Heart left ventricle (tissue), 16 donors: ENCODE results near the gene CLEC12A. TPM values are rescaled to one million over a fixed set of nuclear protein-coding genes. Genes with fewer than 3 reads are reported as not detected.
A peak's percentile ranks its signal among the peaks of the same experiment; 100 is the strongest.

Experiments
- ATAC-seq, 4 donors: fragments of 200-7000 bp; cut with Tn5 transposase; one replicate each; pipeline ENCODE4 v1.9.1; 2020 to 2022; ENCODE audit warnings: moderate library complexity in 4 of 4, mild to moderate bottlenecking in 3 of 4, moderate number of reproducible peaks in 1 of 4
- DNase-seq, 5 donors: peaks; one replicate each; pipeline ENCODE4 v3.0.0-alpha.2; 2020
- H3K27ac ChIP-seq, 12 donors: fragments of 200-600 bp; sonication (generic) in 4 of 12; one replicate each; pipeline versions ENCODE4 v1.5.0 to v1.8.0; 2016 to 2022; ENCODE audit warnings: mild to moderate bottlenecking in 2 of 12
- H3K27me3 ChIP-seq, 9 donors: fragments of 200-600 bp; sonication (generic) in 2 of 9; one replicate each; pipeline versions ENCODE4 v1.5.1 to v1.8.0; 2016 to 2022; ENCODE audit warnings: mild to moderate bottlenecking in 3 of 9
- H3K36me3 ChIP-seq, 9 donors: fragments of 200-600 bp; sonication (generic) in 2 of 9; one replicate each; pipeline versions ENCODE4 v1.5.0 to v1.8.0; 2018 to 2022; ENCODE audit warnings: mild to moderate bottlenecking in 2 of 9
- H3K4me1 ChIP-seq, 12 donors: fragments of 200-600 bp; sonication (generic) in 4 of 12; one replicate each; pipeline versions ENCODE4 v1.5.0 to v1.8.0; 2016 to 2022; ENCODE audit warnings: mild to moderate bottlenecking in 3 of 12
- H3K4me3 ChIP-seq, 12 donors: fragments of 200-600 bp; sonication (generic) in 4 of 12; one replicate each; pipeline versions ENCODE4 v1.5.0 to v1.8.0; 2017 to 2022; ENCODE audit warnings: mild to moderate bottlenecking in 9 of 12, moderate library complexity in 4 of 12
- H3K9me3 ChIP-seq, 12 donors: fragments of 200-600 bp; sonication (generic) in 4 of 12; one replicate each; pipeline versions ENCODE4 v1.5.0 to v1.8.0; 2016 to 2022; ENCODE audit warnings: mild to moderate bottlenecking in 1 of 12
- CTCF ChIP-seq, 12 donors: fragments of 200-600 bp; sonication (generic) in 4 of 12; IDR thresholded peaks; one replicate each; pipeline versions ENCODE4 v1.5.0 to v1.8.0; 2018 to 2022; ENCODE audit warnings: antibody characterized with exemption in 12 of 12, mild to moderate bottlenecking in 5 of 12
- POLR2A ChIP-seq, 2 donors: fragments of 450-650 bp; IDR thresholded peaks; one replicate each; pipeline ENCODE4 v1.6.1; 2017; ENCODE audit warnings: antibody characterized with exemption in 2 of 2, mild to moderate bottlenecking in 2 of 2, moderate library complexity in 2 of 2
- WGBS, 4 donors: extraction: QIAGEN DNeasy Blood & Tissue Kit in 2 of 4; methylation state at CpG; one replicate each; pipeline versions ENCODE4 v1.1.5 to v1.1.7; 2013 to 2018; 5-methylcytosine and 5-hydroxymethylcytosine counted together
- intact Hi-C, 10 donors: fragments of 100-400 bp; cut with DNase I; formaldehyde crosslinking; loops; one replicate each; pipeline versions ENCODE4 v1.11.1 to v1.14.2; 2022
- polyA plus RNA-seq, 2 donors: library from polyadenylated mRNA; stranded (reverse); fragments of 200-250 nt; gene quantifications; one replicate each; pipeline ENCODE4 v1.2.3, GENCODE V29; 2013
- total RNA-seq, 9 donors: library from RNA; depleted of rRNA in 2 of 9; stranded (reverse); fragments of >200 nt in 2 of 9; fragmentation: NEBNext Ultra II Directional in 3 of 9; extraction: Animal tissue kit (Norgen Biotek cat#: 25700) in 3 of 9; gene quantifications; one replicate each; pipeline versions ENCODE4 v1.1.0 to v1.2.4, GENCODE V29; 2016 to 2023
- donor health status: ischemic (EF 13 %, LVEDD 7.1; RV severe dilation, severe dysfunction).
- donor health status: healthy with polysubstance abuse.
- donor health status: DM: no; HTN: yes; CAD: no.
- donor health status: DM: no; HTN: no; CAD: no.
- donor health status: ischemic (EF 25% LVEDD 6.9; RV normal size, moderate dysfunction).
- donor health status: ischemic (EF 25% LVEDD 5.7; RV mildly dilated, moderate dysfunction).
- donor health status: healthy.
- donor health status: DM: yes; HTN: yes; CAD: no.
- donor health status: ischemic (EF 35%, LVEDD 5.7; RV mildly dilated, moderate dysfunction).
- donor health status: nonischemic (EF 11% LVEDD 7.7; RV severe dilation, severe dysfunction).
- donor health status: DM: yes; HTN: yes; CAD: no.
- donor health status: PGD.
- donor health status: ischemic (EF 29% LVEDD 5.4; RV normal size, mild dysfunction).
- donor health status: nonischemic (EF 23%, LVEDD 6.1; RV moderate dilation, normal function).

Gene CLEC12A
- total and polyA plus RNA-seq, 11 donors, result 0.20 to 16.8 (median 1.1) TPM; not detected in 2

- Histone ChIP-seq H3K9me3 (no peaks in the 10 kb centered on the region), H3K36me3 (no peaks in the 10 kb centered on the region), H3K27me3 (no peaks in the 10 kb centered on the region), H3K4me3 (no peak overlapping the region), H3K27ac (no peak overlapping the region), H3K4me1 (peaks cover 0 to 5% (median 0%) of the 10 kb centered on the region in 12 donors)
- no peak for TF ChIP-seq CTCF (IDR thresholded peaks at IDR 0.05)
- no peak for TF ChIP-seq POLR2A (IDR thresholded peaks at IDR 0.05)
- intact Hi-C loops, result loop anchor here in 4 of 10 donors (5.0 kb wide), 3 partner anchors 106 to 161 kb away; no protein-coding TSS in a partner anchor
- no peak for ATAC-seq
- DNase-seq, result no peak
- 69 to 77% (median 71%) methylated on average over 4 of the region's 4 CpGs for WGBS, 4 donors
Measured at GRCh38 chr12:10031321-10031720, 60.1 kb downstream of the CLEC12A start.

GRCh38 chr12:10031771-10032175, 60.6 kb downstream of the CLEC12A start:
- Histone ChIP-seq H3K4me3 (no peak overlapping the region), H3K27me3 (no peaks in the 10 kb centered on the region), H3K4me1 (peaks cover 0 to 5% (median 0%) of the 10 kb centered on the region in 12 donors), H3K9me3 (no peaks in the 10 kb centered on the region), H3K36me3 (no peaks in the 10 kb centered on the region), H3K27ac (no peak overlapping the region)
- 69 to 74% (median 71%) methylated on average over 5 of the region's 5 CpGs for WGBS, 4 donors
- DNase-seq (no peak), ATAC-seq (no peak)
- TF ChIP-seq CTCF (IDR thresholded peaks at IDR 0.05) (no peak), POLR2A (IDR thresholded peaks at IDR 0.05) (no peak)
- intact Hi-C loops, result loop anchor here in 4 of 10 donors (5.0 kb wide), 3 partner anchors 106 to 161 kb away; no protein-coding TSS in a partner anchor

GRCh38 chr12:10033783-10034545, 62.8 kb downstream of the CLEC12A start:
- intact Hi-C loops, result loop anchor here (1.0 to 5.0 kb wide), 7 partner anchors 65 to 158 kb away; partner anchors contain the start of gene CLEC1A (in 1 of the 10)
- H3K27ac ChIP-seq, result peak overlapping the region in 1 of 12 donors; percentile 46
- no peaks in the 10 kb centered on the region for H3K36me3 ChIP-seq
- H3K4me3 ChIP-seq, result no peak overlapping the region
- peaks cover 0 to 5% (median 0%) of the 10 kb centered on the region in 12 donors for H3K4me1 ChIP-seq
- DNase-seq (no peak), ATAC-seq (no peak)
- peak in 11 of 12 donors; percentile 40 to 77 (median 59) for TF ChIP-seq CTCF (IDR thresholded peaks at IDR 0.05)
- TF ChIP-seq POLR2A (IDR thresholded peaks at IDR 0.05), result no peak
- WGBS, 4 donors, result 71 to 78% (median 75%) methylated on average over 1 of the region's 1 CpG
- no peaks in the 10 kb centered on the region for H3K9me3 ChIP-seq
- no peaks in the 10 kb centered on the region for H3K27me3 ChIP-seq

Other genes starting within 250 kb of the CLEC12A start
- gene CLECL1, start 238.3 kb upstream of the CLEC12A start, total RNA-seq, result 1 to 10 TPM in 1 of 9 donors, under 1 TPM in 1, not detected in 7; 0.93 to 4.6 TPM
- gene CLECL1, start 238.3 kb upstream of the CLEC12A start, polyA plus RNA-seq, result not detected
- 1 to 10 TPM in 2 of 9 donors, under 1 TPM in 4, not detected in 3; 0.16 to 6.4 (median 0.52) TPM for gene CD69, start 210.5 kb upstream of the CLEC12A start, total RNA-seq
- under 1 TPM; 0.30 to 0.53 TPM for gene CD69, start 210.5 kb upstream of the CLEC12A start, polyA plus RNA-seq
- 1 to 10 TPM in 1 of 9 donors, under 1 TPM in 6, not detected in 2; 0.30 to 1.1 (median 0.56) TPM for gene KLRF1, start 143.9 kb upstream of the CLEC12A start, total RNA-seq
- gene KLRF1, start 143.9 kb upstream of the CLEC12A start, polyA plus RNA-seq, result under 1 TPM; 0.08 to 0.76 TPM
- gene CLEC2B, start 102.1 kb upstream of the CLEC12A start, total RNA-seq, result 10 to 100 TPM in 1 of 9 donors, 1 to 10 TPM in 8; 2.7 to 18.8 (median 4.5) TPM
- 1 to 10 TPM; 3.7 to 5.2 TPM for gene CLEC2B, start 102.1 kb upstream of the CLEC12A start, polyA plus RNA-seq
- gene KLRF2, start 89.9 kb upstream of the CLEC12A start, total RNA-seq, result not detected
- not detected for gene KLRF2, start 89.9 kb upstream of the CLEC12A start, polyA plus RNA-seq
- gene CLEC2A, start 39.0 kb upstream of the CLEC12A start, total RNA-seq, result not detected
- not detected for gene CLEC2A, start 39.0 kb upstream of the CLEC12A start, polyA plus RNA-seq
- gene CLEC1B, start 27.7 kb downstream of the CLEC12A start, total RNA-seq, result not detected
- not detected for gene CLEC1B, start 27.7 kb downstream of the CLEC12A start, polyA plus RNA-seq
- gene CLEC12B, start 39.2 kb downstream of the CLEC12A start, total RNA-seq, result under 1 TPM in 2 of 9 donors, not detected in 7; 0.43 to 0.59 TPM
- not detected for gene CLEC12B, start 39.2 kb downstream of the CLEC12A start, polyA plus RNA-seq
- gene CLEC9A, start 59.3 kb downstream of the CLEC12A start, total RNA-seq, result under 1 TPM in 4 of 9 donors, not detected in 5; 0.12 to 0.24 (median 0.22) TPM
- under 1 TPM in 1 of 2 donors, not detected in 1; 0.04 TPM for gene CLEC9A, start 59.3 kb downstream of the CLEC12A start, polyA plus RNA-seq
- 1 to 10 TPM; 1.2 to 7.3 (median 2.5) TPM for gene CLEC1A, start 127.6 kb downstream of the CLEC12A start, total RNA-seq
- 1 to 10 TPM; 2.5 to 3.1 TPM for gene CLEC1A, start 127.6 kb downstream of the CLEC12A start, polyA plus RNA-seq
- 10 to 100 TPM in 1 of 9 donors, 1 to 10 TPM in 6, under 1 TPM in 2; 0.83 to 31.5 (median 1.9) TPM for gene CLEC7A, start 158.8 kb downstream of the CLEC12A start, total RNA-seq
- 1 to 10 TPM; 1.1 to 2.7 TPM for gene CLEC7A, start 158.8 kb downstream of the CLEC12A start, polyA plus RNA-seq
- 1 to 10 TPM in 2 of 9 donors, under 1 TPM in 5, not detected in 2; 0.34 to 1.6 (median 0.81) TPM for gene OLR1, start 200.7 kb downstream of the CLEC12A start, total RNA-seq
- under 1 TPM; 0.07 to 0.38 TPM for gene OLR1, start 200.7 kb downstream of the CLEC12A start, polyA plus RNA-seq
- gene TMEM52B, start 207.6 kb downstream of the CLEC12A start, total RNA-seq, result under 1 TPM in 1 of 9 donors, not detected in 8; 0.53 TPM
- under 1 TPM in 1 of 2 donors, not detected in 1; 0.03 TPM for gene TMEM52B, start 207.6 kb downstream of the CLEC12A start, polyA plus RNA-seq
- 100 to 1,000 TPM; 212 to 790 (median 297) TPM for gene GABARAPL1, start 241.5 kb downstream of the CLEC12A start, total RNA-seq
- 100 to 1,000 TPM; 126 to 258 TPM for gene GABARAPL1, start 241.5 kb downstream of the CLEC12A start, polyA plus RNA-seq